Endothelial cell of umbilical vein (primary cell): ENCODE measurements around the gene TMEM125. TPM values are rescaled to one million over a fixed set of nuclear protein-coding genes. Genes with fewer than 3 reads are reported as not detected.

Experiments used
- BruUV-seq: library from RNA; stranded (reverse); fragments of 400-500 nt; replicated peaks from 2 replicates; lab custom pipeline; 2021; lab: Mats Ljungman, UMichigan
- CTCF ChIA-PET: fragments of 300-600, 350-600 bp; sonication (Branson Sonifier 250); formaldehyde crosslinking; loops from one replicate; lab custom pipeline; 2021; ENCODE audit warnings: antibody characterized with exemption, inconsistent platforms; lab: Charles Lee
- POLR2A ChIA-PET: fragments of 300-600, 350-600 bp; sonication (Branson Sonifier 250); formaldehyde crosslinking; loops from one replicate; lab custom pipeline; 2021; ENCODE audit warnings: antibody characterized with exemption, inconsistent platforms; lab: Charles Lee
- DNase-seq: peaks from one replicate; pipeline ENCODE4 v3.0.0-alpha.2; 2011; ENCODE audit warnings: low read depth, low spot score
- FAIRE-seq: peaks from 2 replicates; lab custom pipeline; 2011; peaks lifted over from hg19 to GRCh38; lab: Jason Lieb, UNC
- H2AFZ ChIP-seq: 2 replicates; pipeline ENCODE4 v1.6.0; 2012; ENCODE audit warnings: low read depth, low read length, control low read depth, inconsistent platforms
- H3K27ac ChIP-seq: 2 replicates; pipeline ENCODE4 v1.5.1; 2011; ENCODE audit warnings: low read depth, mild to moderate bottlenecking, control low read depth, low read length, moderate library complexity; ENCODE audit not compliant: insufficient read depth
- H3K27me3 ChIP-seq, 2 experiments: 2 replicates each; pipeline versions ENCODE4 v1.6.0 to v1.6.1; 2011; ENCODE audit warnings: low read length in 2 of 2, mixed read lengths in 1 of 2; ENCODE audit not compliant: control insufficient read depth in 2 of 2, insufficient read depth in 2 of 2
- H3K36me3 ChIP-seq, 2 experiments: 2 replicates in 1 of 2; 3 replicates in 1 of 2; pipeline ENCODE4 v1.5.1; 2011; ENCODE audit warnings: low read length in 2 of 2, mild to moderate bottlenecking in 1 of 2, moderate library complexity in 1 of 2; ENCODE audit not compliant: control insufficient read depth in 2 of 2, insufficient read depth in 2 of 2; ENCODE audit errors: extremely low read depth in 1 of 2
- H3K4me1 ChIP-seq: 3 replicates; pipeline ENCODE4 v1.5.1; 2011; ENCODE audit warnings: mild to moderate bottlenecking, low read length; ENCODE audit not compliant: control insufficient read depth, insufficient read depth; ENCODE audit errors: extremely low read depth
- H3K4me2 ChIP-seq: 2 replicates; pipeline ENCODE4 v1.6.1; 2011; ENCODE audit warnings: low read length, control low read depth, mixed read lengths; ENCODE audit not compliant: insufficient read depth
- H3K4me3 ChIP-seq, 3 experiments: fragments of 200-600 bp in 1 of 3; sonication (generic), shearing (Covaris generic) in 1 of 3; replicated peaks in 1 of 3; 2 replicates each; pipeline ENCODE4 v1.5.1; 2011 to 2016; ENCODE audit warnings: control low read depth in 3 of 3, low read length in 3 of 3, mild to moderate bottlenecking in 2 of 3, inconsistent platforms in 1 of 3, low read depth in 1 of 3, moderate library complexity in 1 of 3; ENCODE audit not compliant: insufficient read depth in 1 of 3
- H3K79me2 ChIP-seq: 2 replicates; pipeline ENCODE4 v1.6.0; 2012; ENCODE audit warnings: low read length, inconsistent platforms; ENCODE audit not compliant: control insufficient read depth, insufficient read depth
- H3K9ac ChIP-seq: replicated peaks from 2 replicates; pipeline ENCODE3; 2011; ENCODE audit warnings: low read length, control low read depth; ENCODE audit not compliant: insufficient read depth; ENCODE audit errors: extremely low read depth
- H3K9me1 ChIP-seq: replicated peaks from 3 replicates; pipeline ENCODE4 v1.6.0; 2011; ENCODE audit warnings: mild to moderate bottlenecking, low read length; ENCODE audit not compliant: control insufficient read depth, insufficient read depth; ENCODE audit errors: extremely low read depth
- H3K9me3 ChIP-seq: replicated peaks from 2 replicates; pipeline ENCODE4 v1.5.1; 2012; ENCODE audit warnings: low read length, inconsistent platforms; ENCODE audit not compliant: control insufficient read depth, insufficient read depth
- H4K20me1 ChIP-seq: replicated peaks from 2 replicates; pipeline ENCODE3; 2011; ENCODE audit warnings: mild to moderate bottlenecking, low read length; ENCODE audit not compliant: control insufficient read depth, insufficient read depth; ENCODE audit errors: extremely low read depth
- JUN ChIP-seq: IDR thresholded peaks from 2 replicates; pipeline ENCODE4 v1.6.1; 2011; ENCODE audit warnings: borderline replicate concordance, low read depth; ENCODE audit not compliant: insufficient read length, insufficient read depth
- POLR2A ChIP-seq: IDR thresholded peaks from 2 replicates; pipeline ENCODE4 v1.6.1; 2012; ENCODE audit warnings: low read depth, mild to moderate bottlenecking, control low read depth, low read length
- POLR2AphosphoS5 ChIP-seq: IDR thresholded peaks from 2 replicates; pipeline ENCODE4 v1.6.1; 2012; ENCODE audit warnings: low read depth, mild to moderate bottlenecking, control low read depth, low read length, moderate library complexity; ENCODE audit not compliant: insufficient read depth
- dilution Hi-C: fragments of 300-500 bp; cut with MboI; formaldehyde crosslinking; loops from one replicate; pipeline ENCODE4 v1.15.0; 2019; ENCODE audit warnings: low sequenced_read_pairs; ENCODE audit not compliant: extremely low pct_ligation_motif_present
- intact Hi-C: fragments of 100-400 bp; cut with micrococcal nuclease; formaldehyde crosslinking; loops from one replicate; pipeline ENCODE4 v1.10.0; 2022
- polyA plus RNA-seq, 4 experiments: library from polyadenylated mRNA; depleted of rRNA in 3 of 4; stranded (reverse) in 3 of 4; unstranded in 1 of 4; fragments of >200 nt; gene quantifications; 2 replicates each; pipeline versions ENCODE4 v1.2.1 to v1.2.3, GENCODE V29; 2011 to 2012; ENCODE audit warnings: missing spikeins in 1 of 4
- total RNA-seq: library from RNA; stranded (reverse); gene quantifications from 2 replicates; pipeline ENCODE4 v1.2.3, GENCODE V29; 2021

Gene TMEM125
- total and polyA plus RNA-seq, 2 donors (not counting 3 experiments of a cell fraction or from before 2014, with no cell fraction given): 0.17 TPM; not detected in 1

GRCh38 chr1:43302721-43303470, 33.1 kb downstream of the TMEM125 start:
- peak; percentile 27 for DNase-seq
- Histone ChIP-seq H3K4me2 (peak overlapping the region; percentile 98), H3K4me3 (peak overlapping the region; percentile 47 to 96 (median 76)), H4K20me1 (no peaks in the 10 kb centered on the region), H3K9me1 (no peaks in the 10 kb centered on the region), H2AFZ (no peak overlapping the region), H3K9me3 (no peaks in the 10 kb centered on the region), H3K4me1 (peaks cover 37% of the 10 kb centered on the region), H3K9ac (peak overlapping the region; percentile 96), H3K79me2 (peaks cover 71% of the 10 kb centered on the region), H3K27ac (peak overlapping the region; percentile 84), H3K36me3 (peaks cover 18 to 32% of the 10 kb centered on the region in 2 experiments), H3K27me3 (no peaks in the 10 kb centered on the region)
- intact Hi-C loops (loop anchor here (1.0 to 5.0 kb wide), 3 partner anchors 65 to 169 kb away; no protein-coding TSS in a partner anchor), dilution Hi-C loops (no loop called here)
- FAIRE-seq: peak; percentile 92
- BruUV-seq: no TSS peak
- TF ChIP-seq POLR2A (peak; percentile 9), JUN (no peak), POLR2AphosphoS5 (peak; percentile 12)
- ChIA-PET CTCF (interaction anchor here (0.7 to 3.3 kb wide), 10 partner anchors 8 to 131 kb away, joined by 3 to 32 read pairs (median 6); partner anchors contain the start of genes CDC20, CFAP57 and EBNA1BP2), POLR2A (interaction anchor here (0.9 to 2.2 kb wide), 5 partner anchors 8 to 71 kb away, joined by 3 to 15 read pairs (median 5); no protein-coding TSS in a partner anchor)

- H3K4me1 ChIP-seq: peaks cover 37% of the 10 kb centered on the region
Measured at GRCh38 chr1:43303471-43304313, 33.9 kb downstream of the TMEM125 start.

More at GRCh38 chr1:43303471-43304313, 33.9 kb downstream of the TMEM125 start:
- TF ChIP-seq POLR2A (peak; percentile 50), POLR2AphosphoS5 (no peak)
- dilution Hi-C loops: no loop called here
- peak overlapping the region; percentile 15 for H3K27ac ChIP-seq
- no peaks in the 10 kb centered on the region for H3K9me3 ChIP-seq
- peak overlapping the region; percentile 98 for H3K4me2 ChIP-seq
- peak overlapping the region; percentile 96 for H3K9ac ChIP-seq
- FAIRE-seq: no peak
- BruUV-seq: no TSS peak
- no peaks in the 10 kb centered on the region for H3K27me3 ChIP-seq
- H2AFZ ChIP-seq: no peak overlapping the region
- CTCF ChIA-PET: interaction anchor here (0.6 to 3.3 kb wide), 12 partner anchors 9 to 132 kb away, joined by 3 to 32 read pairs (median 4); partner anchors contain the start of genes CDC20, CFAP57 and EBNA1BP2
- peaks cover 76% of the 10 kb centered on the region for H3K79me2 ChIP-seq
- H3K4me3 ChIP-seq: peak overlapping the region in 2 of 3 experiments; percentile 76 to 96
- intact Hi-C loops: loop anchor here (2.0 to 5.0 kb wide), 2 partner anchors 111 to 169 kb away; no protein-coding TSS in a partner anchor
- peak; percentile 26 for DNase-seq
- POLR2A ChIA-PET: interaction anchor here (0.9 to 2.2 kb wide), 4 partner anchors 9 to 71 kb away, joined by 3 to 15 read pairs (median 5); no protein-coding TSS in a partner anchor
- no peaks in the 10 kb centered on the region for H3K9me1 ChIP-seq
- no peaks in the 10 kb centered on the region for H4K20me1 ChIP-seq
- H3K36me3 ChIP-seq: peaks cover 22 to 39% of the 10 kb centered on the region in 2 experiments
